Kidney (tissue), 14 donors: ENCODE data around the gene FN1. TPM values are rescaled to one million over a fixed set of nuclear protein-coding genes. Genes with fewer than 3 reads are reported as not detected.

Source experiments
- DNase-seq, 5 donors: peaks; one replicate each; pipeline ENCODE4 v3.0.0-alpha.2; 2013 to 2020
- FAIRE-seq: peaks from 2 replicates; lab custom pipeline; 2012; peaks lifted over from hg19 to GRCh38; lab: Jason Lieb, UNC
- H3K27ac ChIP-seq, 2 donors: one replicate each; pipeline ENCODE4 v1.7.0; 2013; ENCODE audit warnings: low read depth in 2 of 2, low read length in 2 of 2, inconsistent platforms in 1 of 2
- H3K27me3 ChIP-seq: one replicate; pipeline ENCODE4 v1.7.1; 2013; ENCODE audit warnings: low read length, inconsistent platforms; ENCODE audit not compliant: control insufficient read depth, insufficient read depth
- H3K36me3 ChIP-seq, 3 donors: one replicate each; pipeline versions ENCODE4 v1.7.0 to v1.7.1; 2013; ENCODE audit warnings: low read length in 3 of 3, control low read depth in 1 of 3, inconsistent platforms in 1 of 3; ENCODE audit not compliant: insufficient read depth in 3 of 3, control insufficient read depth in 2 of 3
- H3K4me1 ChIP-seq, 3 donors: one replicate each; pipeline versions ENCODE4 v1.7.0 to v1.7.1; 2013; ENCODE audit warnings: low read length in 3 of 3, inconsistent platforms in 1 of 3, low read depth in 1 of 3; ENCODE audit not compliant: control insufficient read depth in 2 of 3, insufficient read depth in 2 of 3
- H3K4me3 ChIP-seq, 3 donors: one replicate each; pipeline versions ENCODE4 v1.7.0 to v1.8.1; 2013; ENCODE audit warnings: low read length in 3 of 3, control low read depth in 1 of 3, inconsistent platforms in 1 of 3
- H3K9ac ChIP-seq, 3 donors: one replicate each; pipeline versions ENCODE4 v1.7.0 to v1.7.1; 2013; ENCODE audit warnings: low read length in 3 of 3, control low read depth in 1 of 3, inconsistent platforms in 1 of 3
- H3K9me3 ChIP-seq, 3 donors: one replicate each; pipeline versions ENCODE4 v1.7.0 to v1.7.1; 2013; ENCODE audit warnings: low read length in 3 of 3, control low read depth in 1 of 3, inconsistent platforms in 1 of 3; ENCODE audit not compliant: control insufficient read depth in 2 of 3, insufficient read depth in 1 of 3
- intact Hi-C: fragments of 100-400 bp; cut with DNase I; formaldehyde crosslinking; loops from one replicate; pipeline ENCODE4 v1.11.1; 2022
- polyA plus RNA-seq: library from polyadenylated mRNA; stranded (reverse); fragments of 350-450 nt; fragmentation: Illumina TruSeq; extraction: RNeasy Lipid Tissue Mini Kit (QIAGEN cat#74804); gene quantifications from one replicate; pipeline ENCODE4 v1.2.3, GENCODE V29; 2014; ENCODE audit warnings: low read depth, low replicate concordance; ENCODE audit not compliant: insufficient read depth
- total RNA-seq: library from RNA; stranded (reverse); fragmentation: NEBNext Ultra II Directional; extraction: Animal tissue kit (Norgen Biotek cat#: 25700); gene quantifications from one replicate; pipeline ENCODE4 v1.2.1, GENCODE V29; 2021
- TF ChIP-seq, protein P1 (sequence below): IDR thresholded peaks from 3 replicates; pipeline ENCODE4 v1.5.1; 2012; ENCODE audit warnings: mild to moderate bottlenecking, moderate library complexity, borderline replicate concordance; ENCODE audit not compliant: insufficient read depth; ENCODE audit errors: extremely low read depth
- donor health status: control.
- donor health status: control.
- donor health status: control.
- donor health status: control.
- donor health status: control.
- donor health status: DM: yes; HTN: yes; CAD: no.
- donor health status: Normal renal cell carcinoma (clear cell type).

FN1 gene
- total and polyA plus RNA-seq, 2 donors from 2014 or later, result 92.1 to 289 TPM

DNA sequence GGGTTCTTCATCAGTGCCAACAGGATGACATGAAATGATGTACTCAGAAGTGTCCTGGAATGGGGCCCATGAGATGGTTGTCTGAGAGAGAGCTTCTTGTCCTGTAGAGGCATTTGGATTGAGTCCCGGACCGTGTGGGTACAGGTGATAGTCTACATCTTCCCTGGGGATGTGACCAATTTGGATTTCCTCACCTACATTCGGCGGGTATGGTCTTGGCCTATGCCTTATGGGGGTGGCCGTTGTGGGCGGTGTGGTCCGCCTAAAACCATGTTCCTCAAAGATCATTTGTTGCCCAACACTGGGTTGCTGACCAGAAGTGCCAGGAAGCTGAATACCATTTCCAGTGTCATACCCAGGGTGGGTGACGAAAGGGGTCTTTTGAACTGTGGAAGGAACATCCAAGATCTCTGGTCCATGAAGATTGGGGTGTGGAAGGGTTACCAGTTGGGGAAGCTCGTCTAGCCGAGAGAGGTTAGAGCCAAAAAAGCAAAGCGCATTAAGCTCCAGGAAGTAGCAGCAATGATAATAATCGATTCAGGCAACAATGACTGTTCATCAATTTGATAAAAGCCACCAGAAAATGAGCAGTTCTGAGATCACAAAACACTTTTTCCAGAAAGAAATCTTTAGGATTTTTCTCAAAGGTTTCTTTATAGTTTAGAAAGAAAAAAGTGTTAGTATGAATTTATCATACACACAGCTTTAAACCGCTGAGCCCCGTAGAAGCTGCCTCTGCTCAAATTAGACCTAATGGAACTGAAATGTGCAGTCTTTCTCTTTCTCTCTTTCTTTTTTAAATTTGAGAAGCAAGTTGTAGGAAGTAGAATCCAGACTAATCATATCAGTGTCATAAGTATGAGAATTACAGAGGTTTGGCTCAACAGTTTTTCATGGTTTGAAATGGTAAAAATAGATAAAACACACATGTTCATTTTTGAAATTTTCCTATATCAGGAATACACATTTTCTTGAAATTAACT lies 63.7 kb downstream of the FN1 start:
- no peaks in the 10 kb centered on the region for H3K9me3 ChIP-seq
- TF ChIP-seq, protein P1, sequence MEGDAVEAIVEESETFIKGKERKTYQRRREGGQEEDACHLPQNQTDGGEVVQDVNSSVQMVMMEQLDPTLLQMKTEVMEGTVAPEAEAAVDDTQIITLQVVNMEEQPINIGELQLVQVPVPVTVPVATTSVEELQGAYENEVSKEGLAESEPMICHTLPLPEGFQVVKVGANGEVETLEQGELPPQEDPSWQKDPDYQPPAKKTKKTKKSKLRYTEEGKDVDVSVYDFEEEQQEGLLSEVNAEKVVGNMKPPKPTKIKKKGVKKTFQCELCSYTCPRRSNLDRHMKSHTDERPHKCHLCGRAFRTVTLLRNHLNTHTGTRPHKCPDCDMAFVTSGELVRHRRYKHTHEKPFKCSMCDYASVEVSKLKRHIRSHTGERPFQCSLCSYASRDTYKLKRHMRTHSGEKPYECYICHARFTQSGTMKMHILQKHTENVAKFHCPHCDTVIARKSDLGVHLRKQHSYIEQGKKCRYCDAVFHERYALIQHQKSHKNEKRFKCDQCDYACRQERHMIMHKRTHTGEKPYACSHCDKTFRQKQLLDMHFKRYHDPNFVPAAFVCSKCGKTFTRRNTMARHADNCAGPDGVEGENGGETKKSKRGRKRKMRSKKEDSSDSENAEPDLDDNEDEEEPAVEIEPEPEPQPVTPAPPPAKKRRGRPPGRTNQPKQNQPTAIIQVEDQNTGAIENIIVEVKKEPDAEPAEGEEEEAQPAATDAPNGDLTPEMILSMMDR, result no peak
- H3K4me1 ChIP-seq, result no peaks in the 10 kb centered on the region
- no peak overlapping the region for H3K27ac ChIP-seq
- DNase-seq (no peak), FAIRE-seq (no peak)
- intact Hi-C loops, result no loop called here
- H3K4me3 ChIP-seq, result no peak overlapping the region
- H3K27me3 ChIP-seq, result no peaks in the 10 kb centered on the region
- no peak overlapping the region for H3K9ac ChIP-seq
- peaks cover 3 to 14% (median 5%) of the 10 kb centered on the region in 3 donors for H3K36me3 ChIP-seq

DNA sequence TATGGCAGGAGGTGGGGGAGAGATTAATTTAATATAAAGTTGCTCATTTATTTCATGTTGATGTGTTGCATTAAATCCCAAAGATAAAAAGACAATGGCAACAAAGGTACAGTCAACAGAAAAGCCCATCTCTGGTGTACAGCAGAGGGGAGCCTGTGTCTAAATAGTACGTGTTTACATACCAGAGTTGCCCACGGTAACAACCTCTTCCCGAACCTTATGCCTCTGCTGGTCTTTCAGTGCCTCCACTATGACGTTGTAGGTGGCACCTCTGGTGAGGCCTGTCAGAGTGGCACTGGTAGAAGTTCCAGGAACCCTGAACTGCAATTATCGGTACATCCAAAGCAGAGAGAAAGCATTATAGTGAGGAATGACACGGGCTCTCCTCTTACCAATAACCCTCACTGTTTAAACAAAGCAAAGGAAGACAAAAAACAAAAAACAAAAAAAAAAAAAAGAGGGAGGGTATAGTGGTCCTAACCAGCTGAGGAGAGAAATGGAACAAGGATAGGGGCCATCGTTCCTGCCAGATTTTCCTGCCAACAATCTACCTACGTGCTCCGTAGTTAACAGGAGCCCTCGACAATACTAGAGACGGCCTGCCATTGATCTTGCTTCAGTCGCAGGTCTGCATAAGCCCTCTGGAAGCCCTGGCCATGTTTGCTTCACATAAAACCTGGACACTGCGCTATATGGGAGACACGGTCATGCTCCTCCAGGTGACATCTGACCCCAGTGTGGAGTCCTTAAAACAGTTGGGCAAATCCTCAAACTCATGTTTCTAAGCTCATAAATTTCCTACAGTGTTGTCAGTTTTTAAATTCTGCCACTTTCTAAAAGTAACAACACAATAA lies 65.5 kb downstream of the FN1 start:
- peak in 1 of 5 donors; percentile 4 for DNase-seq
- no peaks in the 10 kb centered on the region for H3K27me3 ChIP-seq
- H3K9me3 ChIP-seq, result no peaks in the 10 kb centered on the region
- no peak overlapping the region for H3K27ac ChIP-seq
- H3K36me3 ChIP-seq, result peaks cover 3 to 14% (median 4%) of the 10 kb centered on the region in 3 donors
- no peak for FAIRE-seq
- TF ChIP-seq, protein P1, result no peak
- H3K4me3 ChIP-seq, result no peak overlapping the region
- intact Hi-C loops, result no loop called here
- H3K4me1 ChIP-seq, result no peaks in the 10 kb centered on the region
- no peak overlapping the region for H3K9ac ChIP-seq

DNA sequence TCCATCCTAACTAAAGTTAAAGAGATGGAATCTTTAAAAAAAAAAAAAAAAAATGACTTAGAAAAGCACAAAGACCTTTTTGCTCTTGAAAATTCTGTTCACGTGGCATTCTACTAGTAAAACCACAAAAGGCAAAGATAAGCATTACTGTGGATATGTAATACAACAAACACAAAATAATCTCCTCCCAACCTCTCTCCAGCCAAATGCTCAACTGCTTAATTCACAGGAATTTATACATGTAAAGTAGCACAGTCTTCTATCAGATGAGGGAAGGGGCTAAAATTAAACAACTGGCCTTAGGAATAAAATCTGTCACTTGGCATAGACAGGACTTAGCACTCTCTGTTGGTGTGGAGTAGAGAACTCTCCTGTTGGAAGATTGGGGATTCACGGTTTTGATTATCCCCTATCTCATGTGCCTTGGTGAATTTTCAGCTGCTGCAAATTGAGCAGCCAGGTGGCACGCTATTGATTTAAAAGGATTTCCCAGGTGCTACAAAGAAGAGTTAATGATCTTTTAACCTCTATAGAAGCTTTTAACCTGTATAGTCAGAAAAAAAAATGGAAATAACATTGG lies 66.6 kb downstream of the FN1 start:
- Histone ChIP-seq H3K9ac (no peak overlapping the region), H3K27me3 (no peaks in the 10 kb centered on the region), H3K4me1 (no peaks in the 10 kb centered on the region), H3K9me3 (no peaks in the 10 kb centered on the region), H3K27ac (no peak overlapping the region), H3K4me3 (no peak overlapping the region), H3K36me3 (peaks cover 0 to 12% (median 6%) of the 10 kb centered on the region in 3 donors)
- DNase-seq, result no peak
- TF ChIP-seq, protein P1, result no peak
- intact Hi-C loops, result no loop called here
- no peak for FAIRE-seq
